Activated T-cell treated with anti-CD3 and anti-CD28 coated beads, Interleukin-2, amount 50 U/mL, for 24 hours (primary cell): ENCODE results near the gene TMEM219.
"Not testable (repeated sequence)": the region's sequence is repeated elsewhere in the genome, so short reads cannot be mapped to it uniquely, and the experiment has no call there.

Source experiments
- DNase-seq: peaks from one replicate; pipeline ENCODE4 v3.0.0-alpha.2; 2020
- H3K27ac Mint-ChIP-seq: 2 replicates; pipeline ENCODE4 v1.8.0; 2020; ENCODE audit warnings: mild to moderate bottlenecking, mixed read lengths
- H3K27me3 Mint-ChIP-seq: 2 replicates; pipeline ENCODE4 v1.8.0; 2020; ENCODE audit warnings: mixed read lengths
- H3K36me3 Mint-ChIP-seq: 2 replicates; pipeline ENCODE4 v1.8.0; 2020; ENCODE audit warnings: low read depth, mixed read lengths
- H3K4me1 Mint-ChIP-seq: 2 replicates; pipeline ENCODE4 v1.8.0; 2020; ENCODE audit warnings: low read depth, mixed read lengths
- H3K4me3 Mint-ChIP-seq: 2 replicates; pipeline ENCODE4 v1.8.0; 2020; ENCODE audit warnings: mild to moderate bottlenecking, moderate library complexity, mixed read lengths
- H3K9me3 Mint-ChIP-seq: 2 replicates; pipeline ENCODE4 v1.8.0; 2020; ENCODE audit warnings: mixed read lengths

TMEM219 gene

DNA sequence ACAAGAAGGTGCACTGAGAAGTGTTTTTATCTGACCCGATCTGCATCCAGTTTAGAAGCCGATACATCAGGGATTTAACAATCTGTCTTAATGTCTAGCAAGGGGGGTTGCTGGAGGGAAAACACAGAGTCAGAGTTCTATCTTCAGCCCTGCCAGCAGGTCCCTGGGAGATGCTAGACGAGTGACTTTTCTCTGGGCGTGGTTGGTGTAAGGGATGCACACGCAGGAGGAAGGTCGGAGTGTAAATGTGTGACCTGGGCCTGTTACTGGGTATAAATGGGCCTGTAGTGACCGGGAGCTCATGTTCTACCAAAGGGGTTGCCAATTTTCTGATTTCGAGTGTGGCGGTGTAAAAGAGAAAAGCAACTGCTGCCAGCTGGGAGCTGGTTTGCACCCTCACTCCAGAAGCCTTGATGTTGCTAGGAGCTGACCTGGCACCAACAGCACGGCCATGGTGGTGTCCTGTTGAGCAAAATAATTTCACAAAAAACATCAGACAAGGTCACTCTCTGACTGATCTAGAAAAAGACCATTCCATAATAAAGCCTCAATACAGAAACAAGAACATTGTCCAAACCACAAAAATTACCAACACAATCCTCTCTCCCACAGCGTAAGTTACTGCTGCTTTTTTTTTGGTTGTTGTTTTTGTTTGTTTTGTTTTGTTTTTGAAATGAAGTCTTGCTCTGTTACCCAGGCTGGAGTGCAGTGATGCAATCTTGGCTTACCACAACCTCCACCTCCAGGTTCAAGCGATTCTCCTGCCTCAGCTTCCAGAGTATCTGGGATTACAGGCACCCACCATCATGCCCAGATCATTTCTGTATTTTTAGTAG is 34.6 kb upstream of the TMEM219 start:
- DNase-seq = no peak
- peak overlapping the region; percentile 97 for H3K27ac Mint-ChIP-seq
- H3K9me3 Mint-ChIP-seq = no peaks in the 10 kb centered on the region
- peak overlapping the region; percentile 89 for H3K4me3 Mint-ChIP-seq
- peaks cover 35% of the 10 kb centered on the region for H3K4me1 Mint-ChIP-seq
- no peaks in the 10 kb centered on the region for H3K27me3 Mint-ChIP-seq
- H3K36me3 Mint-ChIP-seq = peaks cover 31% of the 10 kb centered on the region

DNA sequence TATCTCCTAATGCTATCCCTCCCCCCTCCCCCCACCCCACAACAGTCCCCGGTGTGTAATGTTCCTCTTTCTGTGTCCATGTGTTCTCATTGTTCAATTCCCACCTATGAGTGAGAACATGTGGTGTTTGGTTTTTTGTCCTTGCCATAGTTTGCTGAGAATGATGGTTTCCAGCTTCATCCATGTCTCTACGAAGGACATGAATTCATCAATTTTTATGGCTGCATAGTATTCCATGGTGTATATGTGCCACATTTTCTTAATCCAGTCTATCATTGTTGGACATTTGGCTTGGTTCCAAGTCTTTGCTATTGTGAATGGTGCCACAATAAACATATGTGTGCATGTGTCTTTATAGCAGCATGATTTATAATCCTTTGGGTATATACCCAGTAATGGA is 30.1 kb upstream of the TMEM219 start:
- not testable (repeated sequence) for H3K27me3 Mint-ChIP-seq, DNase-seq, H3K9me3 Mint-ChIP-seq, H3K36me3 Mint-ChIP-seq, H3K4me3 Mint-ChIP-seq, H3K4me1 Mint-ChIP-seq, H3K27ac Mint-ChIP-seq

DNA sequence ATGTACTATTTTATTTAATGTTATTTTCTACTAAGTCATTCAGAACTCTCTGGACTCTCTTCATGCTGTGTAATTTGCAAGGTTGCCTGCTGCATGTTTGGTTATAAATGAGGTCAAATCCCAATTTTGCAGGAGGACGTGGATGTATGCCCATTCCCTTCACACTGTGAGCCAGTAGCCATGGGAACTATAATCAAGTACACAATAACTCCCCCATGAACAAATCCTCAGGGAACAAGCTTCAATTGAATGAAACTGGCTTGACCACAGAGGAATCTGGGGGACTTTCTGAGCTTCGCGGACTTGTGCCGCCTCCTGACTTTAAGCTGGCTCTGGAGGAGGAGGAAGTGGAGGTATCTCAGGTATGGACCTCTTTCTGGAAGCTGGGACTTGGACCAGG is 21.2 kb upstream of the TMEM219 start:
- Mint-ChIP-seq H3K9me3 (no peaks in the 10 kb centered on the region), H3K36me3 (no peaks in the 10 kb centered on the region), H3K4me1 (peaks cover 12% of the 10 kb centered on the region), H3K27ac (no peak overlapping the region), H3K4me3 (no peak overlapping the region), H3K27me3 (no peaks in the 10 kb centered on the region)
- DNase-seq = no peak

DNA sequence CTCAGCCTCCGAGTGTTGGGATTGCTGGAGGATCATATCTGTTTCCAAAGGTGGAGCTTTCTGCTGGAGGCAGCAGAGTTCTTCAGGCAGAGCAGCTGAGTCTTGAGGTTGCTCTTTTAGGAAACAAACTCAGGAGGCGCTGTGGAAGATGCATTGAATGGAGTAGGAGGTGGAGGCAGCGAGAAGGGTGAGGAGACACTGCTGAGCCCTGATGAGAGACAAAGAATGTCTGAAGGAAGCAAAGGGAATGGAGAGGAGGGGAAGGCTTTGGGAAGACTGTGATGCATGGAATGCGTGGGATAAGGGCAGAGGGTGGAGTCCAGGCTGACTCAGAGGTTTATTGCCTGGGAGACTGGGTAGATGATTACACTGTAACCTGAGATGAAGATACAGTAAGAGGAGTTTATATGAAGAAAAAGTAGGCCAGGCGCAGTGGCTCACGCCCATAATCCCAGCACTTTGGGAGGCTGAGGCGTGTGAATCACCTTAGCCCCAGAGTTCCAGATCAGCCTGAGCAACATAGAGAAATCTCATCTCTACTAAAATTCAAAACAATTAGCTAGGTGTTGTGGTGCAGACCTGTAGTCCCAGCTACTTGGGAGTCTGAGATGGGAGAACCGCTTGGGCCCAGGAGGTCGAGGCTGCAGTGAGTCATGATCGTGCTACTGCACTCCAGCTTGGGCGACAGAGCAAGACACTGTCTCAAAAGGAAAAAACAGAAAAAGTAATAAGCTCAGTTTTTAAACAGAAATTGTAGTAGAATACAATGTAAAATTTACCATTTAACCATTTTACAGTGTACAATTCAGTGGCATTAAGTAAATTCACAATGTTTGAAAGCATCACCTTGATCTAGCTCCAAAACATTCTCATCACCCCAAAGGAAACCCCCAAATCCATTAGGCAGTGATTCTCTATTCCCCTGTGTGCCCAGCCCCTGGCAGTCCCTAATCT is 17.8 kb upstream of the TMEM219 start:
- Mint-ChIP-seq H3K27me3 (no peaks in the 10 kb centered on the region), H3K4me3 (no peak overlapping the region), H3K9me3 (no peaks in the 10 kb centered on the region), H3K4me1 (peaks cover 12% of the 10 kb centered on the region), H3K27ac (no peak overlapping the region), H3K36me3 (no peaks in the 10 kb centered on the region)
- no peak for DNase-seq

DNA sequence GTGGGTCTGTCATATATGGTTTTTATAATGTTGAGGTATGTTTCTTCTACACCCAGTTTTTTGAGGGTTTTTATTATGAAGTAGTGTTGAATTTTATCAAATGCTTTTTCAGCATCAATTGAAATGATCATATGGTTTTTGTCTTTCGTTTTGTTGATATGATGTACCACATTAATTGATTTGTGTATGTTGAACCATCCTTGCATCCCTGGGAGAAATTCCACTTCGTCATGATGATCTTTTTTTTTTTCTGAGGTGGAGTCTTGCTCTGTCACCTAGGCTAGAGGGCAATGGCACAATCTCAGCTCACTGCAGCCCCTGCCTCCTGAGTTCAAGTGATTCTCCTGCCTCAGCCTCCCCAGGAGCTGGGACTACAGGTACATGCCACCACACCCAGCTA is 14.0 kb upstream of the TMEM219 start:
- H3K9me3 Mint-ChIP-seq = peaks cover 3% of the 10 kb centered on the region

DNA sequence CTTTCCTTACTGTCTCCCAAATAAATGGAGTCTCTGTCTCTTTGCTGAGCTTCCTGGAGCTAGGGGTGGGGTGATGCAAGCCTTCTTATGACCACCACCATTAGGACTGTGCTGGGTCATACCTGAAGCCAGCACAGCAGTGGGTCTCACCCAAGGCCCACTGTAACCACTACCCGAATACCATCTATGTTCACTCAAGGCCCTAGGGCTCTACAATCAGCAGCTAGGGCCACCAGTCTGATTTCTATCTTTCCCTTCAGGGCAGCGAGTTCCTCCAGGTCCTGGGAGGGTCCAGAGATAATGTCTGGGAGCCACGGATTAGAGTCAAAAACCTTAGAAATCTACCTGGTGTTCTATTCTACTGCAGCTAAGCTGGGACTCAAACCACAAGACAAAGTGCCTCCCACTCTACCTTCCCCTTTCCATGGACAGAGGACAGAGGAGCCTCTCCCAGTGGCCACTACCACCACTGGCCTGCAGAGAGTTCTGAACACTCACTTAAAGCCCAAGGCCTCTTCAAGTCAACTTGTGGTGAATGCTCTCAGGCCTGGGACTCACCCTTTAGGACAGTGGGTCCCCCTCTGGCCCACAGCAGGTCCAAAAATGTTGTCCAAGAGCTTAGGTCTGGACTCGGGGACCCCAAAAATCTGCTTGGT is 10.9 kb upstream of the TMEM219 start:
- Mint-ChIP-seq H3K4me1 (no peaks in the 10 kb centered on the region), H3K4me3 (no peak overlapping the region), H3K27ac (no peak overlapping the region), H3K27me3 (no peaks in the 10 kb centered on the region), H3K9me3 (peaks cover 3% of the 10 kb centered on the region), H3K36me3 (no peaks in the 10 kb centered on the region)
- no peak for DNase-seq

More for the DNA sequence above, 14.0 kb upstream of the TMEM219 start:
- no peak for DNase-seq
- Mint-ChIP-seq H3K4me3 (no peak overlapping the region), H3K27me3 (no peaks in the 10 kb centered on the region), H3K36me3 (no peaks in the 10 kb centered on the region), H3K4me1 (peaks cover 9% of the 10 kb centered on the region), H3K27ac (no peak overlapping the region)

DNA sequence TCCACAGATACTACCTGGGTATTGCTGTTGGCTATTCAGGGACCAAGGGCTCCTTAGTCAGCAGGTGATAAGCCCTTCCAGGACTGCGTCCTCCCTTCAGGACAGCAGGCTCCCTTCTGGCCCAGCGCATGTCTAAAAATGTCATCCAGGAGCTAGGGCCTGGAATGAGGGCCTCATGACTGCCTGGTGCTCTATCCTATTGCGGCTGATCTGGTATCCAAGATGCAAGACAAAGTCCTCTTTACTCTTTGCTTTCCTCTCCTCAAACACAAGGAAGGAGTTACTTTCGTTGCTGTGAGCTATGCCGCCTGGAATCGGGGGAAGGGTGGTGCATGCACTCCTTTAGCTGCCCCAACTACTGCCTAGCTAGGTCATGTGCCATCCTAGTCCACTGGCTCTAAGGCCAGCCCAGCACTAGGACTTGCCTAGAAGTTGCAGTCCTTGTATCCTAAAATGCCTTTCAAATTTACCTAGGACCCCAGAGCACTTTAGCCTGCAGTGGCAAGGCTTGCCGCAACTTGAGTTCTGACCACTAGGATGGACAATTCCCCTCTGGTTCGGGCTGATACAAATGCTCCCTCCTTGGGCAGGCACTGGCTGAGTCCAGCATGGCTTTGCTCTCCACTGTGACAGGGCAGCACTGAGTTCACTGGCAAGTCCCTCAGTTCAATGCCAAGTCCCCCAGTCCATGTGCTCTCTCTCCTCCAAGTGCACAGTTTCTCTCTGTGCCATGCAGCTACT is 10.1 kb upstream of the TMEM219 start:
- Mint-ChIP-seq H3K36me3 (no peaks in the 10 kb centered on the region), H3K27ac (no peak overlapping the region), H3K9me3 (peaks cover 3% of the 10 kb centered on the region), H3K27me3 (no peaks in the 10 kb centered on the region), H3K4me3 (no peak overlapping the region), H3K4me1 (no peaks in the 10 kb centered on the region)
- no peak for DNase-seq

DNA sequence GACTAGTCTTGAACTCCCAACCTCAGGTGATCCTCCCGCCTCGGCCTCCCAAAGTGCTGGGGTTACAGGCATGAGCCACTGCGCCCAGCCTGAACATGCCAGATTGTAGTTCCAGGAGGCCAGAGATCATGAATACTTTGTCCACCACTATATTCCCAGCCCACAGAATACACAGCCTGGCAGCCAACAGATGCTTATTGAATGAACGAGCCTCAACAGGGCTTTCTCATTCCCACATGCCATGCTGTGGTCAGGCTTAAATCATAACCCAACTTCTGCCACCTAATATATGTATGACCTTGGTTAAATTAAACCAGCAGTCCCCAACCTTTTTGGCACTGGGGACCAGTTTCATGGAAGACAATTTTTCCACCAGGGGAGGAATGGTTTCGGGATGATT is 3.1 kb upstream of the TMEM219 start:
- DNase-seq = no peak
- H3K4me1 Mint-ChIP-seq = peaks cover 22% of the 10 kb centered on the region
- peaks cover 5% of the 10 kb centered on the region for H3K36me3 Mint-ChIP-seq
- no peak overlapping the region for H3K27ac Mint-ChIP-seq
- no peaks in the 10 kb centered on the region for H3K9me3 Mint-ChIP-seq
- no peak overlapping the region for H3K4me3 Mint-ChIP-seq
- no peaks in the 10 kb centered on the region for H3K27me3 Mint-ChIP-seq

DNA sequence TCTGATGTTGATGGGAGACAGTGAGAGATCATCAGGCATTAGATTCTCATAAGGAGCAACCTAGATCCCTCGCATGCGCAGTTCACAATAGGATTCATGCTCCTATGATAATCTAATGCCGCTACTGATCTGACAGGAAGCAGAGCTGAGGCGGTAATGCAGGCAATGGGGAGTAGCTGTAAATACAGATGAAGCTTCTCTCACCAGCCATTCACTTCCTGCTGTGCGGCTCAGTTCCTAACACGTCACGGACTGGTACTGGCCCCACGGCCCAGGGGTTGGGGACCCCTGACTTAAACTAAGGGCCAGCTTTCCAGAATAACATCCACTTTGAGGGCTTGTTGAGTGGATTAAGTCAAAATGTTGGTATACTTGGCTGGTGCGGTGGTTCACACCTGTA is 2.6 kb upstream of the TMEM219 start:
- Mint-ChIP-seq H3K27ac (no peak overlapping the region), H3K4me1 (peaks cover 22% of the 10 kb centered on the region), H3K36me3 (peaks cover 5% of the 10 kb centered on the region), H3K4me3 (no peak overlapping the region), H3K9me3 (no peaks in the 10 kb centered on the region), H3K27me3 (no peaks in the 10 kb centered on the region)
- DNase-seq = no peak

DNA sequence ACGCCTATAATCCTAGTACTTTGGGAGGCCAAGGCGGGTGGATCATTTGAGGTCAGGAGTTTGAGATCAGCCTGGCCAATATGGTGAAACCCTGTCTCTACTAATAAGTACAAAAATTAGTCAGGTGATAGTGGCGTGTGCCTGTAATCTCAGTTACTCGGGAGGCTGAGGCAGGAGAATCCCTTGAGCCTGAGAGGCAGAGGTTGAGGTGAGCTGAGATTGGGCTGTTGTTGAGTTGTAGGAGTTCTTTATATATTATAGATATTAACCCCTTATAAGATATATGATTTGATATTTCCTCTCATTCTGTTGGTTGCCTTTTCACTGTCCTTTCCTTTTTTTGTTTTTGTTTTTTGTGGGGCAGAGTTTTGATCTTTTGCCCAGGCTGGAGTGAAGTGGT is 2.1 kb upstream of the TMEM219 start:
- H3K36me3 Mint-ChIP-seq, H3K27ac Mint-ChIP-seq, H3K9me3 Mint-ChIP-seq, H3K4me3 Mint-ChIP-seq, DNase-seq, H3K27me3 Mint-ChIP-seq: not testable (repeated sequence)
- H3K4me1 Mint-ChIP-seq = peaks cover 24% of the 10 kb centered on the region

DNA sequence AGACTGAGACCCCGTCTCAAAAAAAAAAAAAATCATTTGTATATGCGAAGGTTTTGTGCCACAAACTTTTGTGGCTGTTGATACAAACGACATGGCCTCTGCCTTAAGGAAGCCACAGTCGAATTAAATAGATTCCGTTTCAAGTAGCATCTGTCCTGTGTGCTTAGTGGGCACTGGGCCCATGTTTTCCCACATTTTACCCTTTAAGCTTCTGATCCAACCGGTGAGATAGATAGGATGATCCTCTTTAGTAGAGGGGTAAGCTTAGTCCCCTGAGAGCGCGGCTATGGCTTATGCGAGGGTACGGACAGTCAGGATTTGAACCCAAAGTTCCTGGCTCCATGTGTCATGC is 776 bp upstream of the TMEM219 start:
- H3K4me3 Mint-ChIP-seq = peak overlapping the region; percentile 82
- peaks cover 25% of the 10 kb centered on the region for H3K4me1 Mint-ChIP-seq
- no peaks in the 10 kb centered on the region for H3K9me3 Mint-ChIP-seq
- H3K36me3 Mint-ChIP-seq = peaks cover 8% of the 10 kb centered on the region
- peak overlapping the region; percentile 91 for H3K27ac Mint-ChIP-seq
- H3K27me3 Mint-ChIP-seq = no peaks in the 10 kb centered on the region
- DNase-seq = no peak

DNA sequence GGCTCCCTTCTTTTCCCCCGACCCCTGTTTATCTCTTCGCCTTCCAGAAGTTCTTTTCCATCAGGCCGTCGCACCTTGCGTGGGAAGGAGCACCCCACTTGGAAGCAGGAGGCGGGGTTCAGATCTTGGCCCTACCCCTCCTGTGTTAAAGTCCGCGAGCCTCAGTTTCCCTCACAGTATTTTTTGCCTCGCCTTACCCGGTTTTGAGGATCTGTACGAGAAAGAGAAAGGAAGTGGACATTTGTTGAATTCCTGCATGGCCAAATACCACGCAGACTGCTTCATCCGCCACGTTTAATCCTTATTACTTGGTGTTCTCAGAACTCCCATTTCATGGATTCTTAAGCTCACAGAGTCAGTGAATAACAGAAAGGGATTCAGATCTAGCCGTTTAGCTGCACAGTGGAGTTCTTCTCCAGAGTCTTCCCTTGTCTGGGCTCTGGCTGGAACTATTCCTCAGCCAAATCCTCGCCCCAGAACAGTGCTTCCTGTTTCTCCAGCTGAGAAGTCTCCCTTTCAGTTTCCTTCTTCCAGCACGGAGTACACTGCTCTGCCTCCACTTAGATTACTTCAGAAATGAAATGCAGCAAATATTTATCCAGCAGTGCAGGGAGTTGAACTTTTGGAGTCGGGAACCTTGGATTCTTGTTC is 590 bp downstream of the TMEM219 start:
- H3K27me3 Mint-ChIP-seq = no peaks in the 10 kb centered on the region
- H3K27ac Mint-ChIP-seq = peak overlapping the region; percentile 93
- H3K4me1 Mint-ChIP-seq = peaks cover 26% of the 10 kb centered on the region
- H3K36me3 Mint-ChIP-seq = peaks cover 9% of the 10 kb centered on the region
- DNase-seq = no peak
- peak overlapping the region; percentile 82 for H3K4me3 Mint-ChIP-seq
- H3K9me3 Mint-ChIP-seq = no peaks in the 10 kb centered on the region

DNA sequence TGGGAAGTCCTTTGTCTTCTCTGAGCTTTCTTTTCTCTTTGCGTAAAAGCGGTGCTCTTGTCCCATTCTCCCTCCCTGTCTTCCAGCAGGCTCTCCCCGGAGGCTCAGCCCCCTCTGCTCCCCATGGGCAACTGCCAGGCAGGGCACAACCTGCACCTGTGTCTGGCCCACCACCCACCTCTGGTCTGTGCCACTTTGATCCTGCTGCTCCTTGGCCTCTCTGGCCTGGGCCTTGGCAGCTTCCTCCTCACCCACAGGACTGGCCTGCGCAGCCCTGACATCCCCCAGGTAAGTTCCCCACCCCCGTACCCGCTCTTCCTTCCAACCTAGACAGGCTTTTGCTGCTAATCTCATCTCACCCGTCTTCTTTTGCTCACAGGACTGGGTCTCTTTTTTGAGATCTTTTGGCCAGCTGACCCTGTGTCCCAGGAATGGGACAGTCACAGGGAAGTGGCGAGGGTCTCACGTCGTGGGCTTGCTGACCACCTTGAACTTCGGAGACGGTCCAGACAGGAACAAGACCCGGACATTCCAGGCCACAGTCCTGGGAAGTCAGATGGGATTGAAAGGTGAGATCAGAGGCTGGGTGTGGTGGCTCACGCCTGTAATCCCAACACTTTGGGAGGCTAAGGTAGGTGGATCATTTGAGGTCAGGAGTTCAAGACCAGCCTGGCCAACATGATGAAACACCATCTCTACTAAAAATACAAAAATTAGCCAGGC is 1.3 kb downstream of the TMEM219 start:
- H3K4me1 Mint-ChIP-seq = peaks cover 26% of the 10 kb centered on the region
- no peaks in the 10 kb centered on the region for H3K27me3 Mint-ChIP-seq
- peak overlapping the region; percentile 93 for H3K27ac Mint-ChIP-seq
- H3K4me3 Mint-ChIP-seq = peak overlapping the region; percentile 82
- no peaks in the 10 kb centered on the region for H3K9me3 Mint-ChIP-seq
- no peak for DNase-seq
- peaks cover 13% of the 10 kb centered on the region for H3K36me3 Mint-ChIP-seq
